ENCODE results near the gene RGSL1.

Gene RGSL1

GRCh38 chr1:182450087-182450486 lies at the start of gene RGSL1:
RGSL1 (plus strand) TSS chr1:182450146; CDS start chr1:182450166, 20 bp downstream.
- DNase-seq (ENCODE audit: low read depth in 2 of 3, low spot score in 2 of 3): no peak

GRCh38 chr1:182400567-182400966 lies 49.4 kb upstream of the RGSL1 start, which contains the start of gene TEDDM1:
TEDDM1 (minus strand) TSS chr1:182400667; CDS start chr1:182400485, 182 bp downstream.
- DNase-seq (ENCODE audit: low read depth in 2 of 3, low spot score in 2 of 3): no peak

GRCh38 chr1:182404781-182405180 lies 45.2 kb upstream of the RGSL1 start:
- DNase-seq (ENCODE audit: low read depth in 2 of 3, low spot score in 2 of 3): no peak

- DNase-seq (ENCODE audit: low read depth in 2 of 3, low spot score in 2 of 3): no peak
These were observed 44.4 kb upstream of the RGSL1 start for GRCh38 chr1:182405578-182405977.

- DNase-seq (ENCODE audit: low read depth in 2 of 3, low spot score in 2 of 3): no peak
These were observed 43.9 kb upstream of the RGSL1 start for GRCh38 chr1:182406012-182406411.

- no peak for DNase-seq (ENCODE audit: low read depth in 2 of 3, low spot score in 2 of 3)
These were observed 42.2 kb upstream of the RGSL1 start for GRCh38 chr1:182407724-182408123.

GRCh38 chr1:182408435-182409075 lies 41.4 kb upstream of the RGSL1 start:
- DNase-seq (ENCODE audit: low read depth in 2 of 3, low spot score in 2 of 3): no peak

- no peak for DNase-seq (ENCODE audit: low read depth in 2 of 3, low spot score in 2 of 3)
These were observed 39.8 kb upstream of the RGSL1 start for GRCh38 chr1:182410138-182410537.

- DNase-seq (ENCODE audit: low read depth in 2 of 3, low spot score in 2 of 3): no peak
These were observed 39.2 kb upstream of the RGSL1 start for GRCh38 chr1:182410620-182411273.

GRCh38 chr1:182413486-182413885 lies 36.5 kb upstream of the RGSL1 start:
- DNase-seq (ENCODE audit: low read depth in 2 of 3, low spot score in 2 of 3): no peak

- DNase-seq (ENCODE audit: low read depth in 2 of 3, low spot score in 2 of 3): no peak
These were observed 36.0 kb upstream of the RGSL1 start for GRCh38 chr1:182413969-182414368.

GRCh38 chr1:182415789-182416188 lies 34.2 kb upstream of the RGSL1 start:
- no peak for DNase-seq (ENCODE audit: low read depth in 2 of 3, low spot score in 2 of 3)

- no peak for DNase-seq (ENCODE audit: low read depth in 2 of 3, low spot score in 2 of 3)
These were observed 23.2 kb upstream of the RGSL1 start for GRCh38 chr1:182426442-182427430.

- DNase-seq (ENCODE audit: low read depth in 2 of 3, low spot score in 2 of 3): no peak
These were observed 21.9 kb upstream of the RGSL1 start for GRCh38 chr1:182428043-182428442.

GRCh38 chr1:182430263-182431068 lies 19.5 kb upstream of the RGSL1 start:
- peak in 2 of 3 experiments; percentile 11 to 14 for DNase-seq (ENCODE audit: low read depth in 2 of 3, low spot score in 2 of 3)

- DNase-seq (ENCODE audit: low read depth in 2 of 3, low spot score in 2 of 3): no peak
These were observed 18.7 kb upstream of the RGSL1 start for GRCh38 chr1:182431278-182431677.

- DNase-seq (ENCODE audit: low read depth in 2 of 3, low spot score in 2 of 3): no peak
These were observed 16.4 kb upstream of the RGSL1 start for GRCh38 chr1:182433580-182433979.

GRCh38 chr1:182438326-182438725 lies 11.6 kb upstream of the RGSL1 start:
- DNase-seq (ENCODE audit: low read depth in 2 of 3, low spot score in 2 of 3): no peak

- no peak for DNase-seq (ENCODE audit: low read depth in 2 of 3, low spot score in 2 of 3)
These were observed 8.2 kb upstream of the RGSL1 start for GRCh38 chr1:182441719-182442118.

GRCh38 chr1:182442333-182442732 lies 7.6 kb upstream of the RGSL1 start:
- no peak for DNase-seq (ENCODE audit: low read depth in 2 of 3, low spot score in 2 of 3)

- no peak for DNase-seq (ENCODE audit: low read depth in 2 of 3, low spot score in 2 of 3)
These were observed 5.4 kb upstream of the RGSL1 start for GRCh38 chr1:182444497-182444896.
